ENCODE results near the gene OGFR. TPM values are rescaled to one million over a fixed set of nuclear protein-coding genes. Genes with fewer than 3 reads are reported as not detected.
A peak's percentile ranks its signal among the peaks of the same experiment; 100 is the strongest.

OGFR gene
- total RNA-seq, 4 donors from 2014 or later = 73.3 to 88.3 (median 76.3) TPM

GRCh38 chr20:62860924-62861691 is 56.5 kb downstream of the OGFR start:
- Histone ChIP-seq H3K4me1 (peaks cover 0 to 9% (median 7%) of the 10 kb centered on the region in 4 donors), H3K27me3 (no peaks in the 10 kb centered on the region), H3K4me3 (peak overlapping the region; percentile 40 to 80 (median 56)), H3K27ac (peak overlapping the region in 2 of 4 donors; percentile 42 to 61), H3K9me3 (no peaks in the 10 kb centered on the region), H3K36me3 (no peaks in the 10 kb centered on the region)
- TF ChIP-seq POLR2A (IDR thresholded peaks at IDR 0.05) (no peak), CTCF (IDR thresholded peaks at IDR 0.05) (no peak)
- no peak for DNase-seq

DNA sequence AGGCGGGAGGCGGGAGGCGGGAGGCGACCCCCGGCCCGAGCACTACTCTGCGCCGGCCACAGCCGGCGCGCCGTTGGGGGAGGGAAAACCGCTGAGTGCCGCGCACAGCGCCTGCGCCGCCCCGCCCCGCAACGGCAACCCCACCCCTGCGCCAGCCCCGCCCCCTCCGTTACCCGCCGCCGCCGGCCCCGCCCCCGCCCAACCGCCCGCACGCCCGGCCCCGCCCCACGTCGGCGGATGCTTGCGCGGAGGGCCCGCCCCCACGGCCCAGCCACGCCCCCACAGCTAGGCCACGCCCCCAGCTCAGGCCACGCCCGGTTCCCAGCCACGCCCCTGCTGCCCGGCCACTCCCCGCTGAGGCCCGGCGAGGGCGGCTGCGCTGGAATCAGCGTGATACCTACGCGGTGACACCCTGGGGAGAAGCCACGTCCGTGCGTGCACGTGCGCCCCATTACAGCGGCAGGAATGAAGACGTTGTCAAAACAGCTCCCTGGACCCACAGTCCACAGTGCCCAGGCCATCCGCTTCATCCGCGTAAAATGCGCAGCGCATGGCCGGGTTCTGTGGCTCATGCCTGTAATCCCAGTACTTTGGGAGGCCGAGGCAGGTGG is 57.2 kb downstream of the OGFR start, which contains the start of gene TCFL5:
TCFL5 (minus strand) TSS at position 97 of the 611 bp plus-strand sequence. CDS start 152 bp downstream, outside the sequence.
- Histone ChIP-seq H3K27ac (peak within 1 kb of the TSS in 3 of 4 donors; percentile 29 to 72 (median 42)), H3K4me1 (peaks cover 0 to 9% (median 7%) of the 10 kb centered on the region in 4 donors), H3K4me3 (peak within 1 kb of the TSS; percentile 40 to 80 (median 56)), H3K36me3 (no peaks in the 10 kb centered on the region), H3K9me3 (no peaks in the 10 kb centered on the region), H3K27me3 (no peaks in the 10 kb centered on the region)
- no peak for TF ChIP-seq POLR2A (IDR thresholded peaks at IDR 0.05)
- TF ChIP-seq CTCF (IDR thresholded peaks at IDR 0.05) = no peak
- peak; percentile 87 to 95 (median 93) for DNase-seq

Small RNA genes within 50 kb of the gene (small RNA-seq; reads per million reads assigned to genes)
- 0 reads per million in 2 donors for gene DPH3P1

Other genes starting within 250 kb of the OGFR start
- gene SLCO4A1, start 162.3 kb upstream of the OGFR start, total RNA-seq = 10 to 100 TPM in 3 of 4 donors, 1 to 10 TPM in 1; 6.7 to 42.9 (median 28.5) TPM
- gene NTSR1, start 96.0 kb upstream of the OGFR start, total RNA-seq = under 1 TPM in 1 of 4 donors, not detected in 3; 0.76 TPM
- 10 to 100 TPM; 11.6 to 15.4 (median 13.3) TPM for gene MRGBP, start 8.4 kb upstream of the OGFR start, total RNA-seq
- 10 to 100 TPM in 1 of 4 donors, 1 to 10 TPM in 3; 3.3 to 19.8 (median 4.1) TPM for gene COL9A3, start 12.2 kb downstream of the OGFR start, total RNA-seq
- 1 to 10 TPM; 2.6 to 6.6 (median 5.0) TPM for gene TCFL5, start 57.0 kb downstream of the OGFR start, total RNA-seq
- gene DIDO1, start 121.7 kb downstream of the OGFR start, total RNA-seq = 100 to 1,000 TPM in 2 of 4 donors, 10 to 100 TPM in 2; 72.5 to 143 (median 105) TPM
- 10 to 100 TPM; 22.3 to 26.5 (median 24.0) TPM for gene GID8, start 133.3 kb downstream of the OGFR start, total RNA-seq
- 10 to 100 TPM in 1 of 4 donors, 1 to 10 TPM in 3; 3.8 to 19.0 (median 5.2) TPM for gene SLC17A9, start 147.9 kb downstream of the OGFR start, total RNA-seq
- gene BHLHE23, start 202.1 kb downstream of the OGFR start, total RNA-seq = not detected

All from Peyer's patch (tissue), 4 donors.